Lower leg skin (tissue), 4 donors: ENCODE data around the gene HAPLN2. TPM values are rescaled to one million over a fixed set of nuclear protein-coding genes. Genes with fewer than 3 reads are reported as not detected.

ENCODE experiments used
- DNase-seq, 2 donors: peaks; one replicate each; pipeline ENCODE4 v3.0.0-alpha.2; 2019; ENCODE audit warnings: low spot score in 2 of 2
- H3K4me3 ChIP-seq: fragments of 200-600 bp; sonication (generic); 2 replicates; pipeline ENCODE4 v1.5.1; 2017; ENCODE audit warnings: mild to moderate bottlenecking, low read depth; ENCODE audit not compliant: poor library complexity, severe bottlenecking
- CTCF ChIP-seq, 3 donors: fragments of 450-650 bp; IDR thresholded peaks; one replicate each; pipeline ENCODE4 v1.5.1; 2016; ENCODE audit warnings: antibody characterized with exemption in 3 of 3, mild to moderate bottlenecking in 3 of 3, moderate library complexity in 2 of 3
- POLR2A ChIP-seq, 2 donors: fragments of 450-650 bp; IDR thresholded peaks; one replicate each; pipeline ENCODE4 v1.6.1; 2016 to 2017; ENCODE audit warnings: antibody characterized with exemption in 2 of 2, mild to moderate bottlenecking in 1 of 2, moderate library complexity in 1 of 2
- WGBS, 2 donors: methylation state at CpG; one replicate each; pipeline ENCODE4 v1.1.5; 2018; 5-methylcytosine and 5-hydroxymethylcytosine counted together
- intact Hi-C: fragments of 100-400 bp; cut with DNase I; formaldehyde crosslinking; loops from one replicate; pipeline ENCODE4 v1.15.0; 2023; ENCODE audit warnings: low total_unique reads
- total RNA-seq, 4 donors: library from RNA; depleted of rRNA; stranded (reverse); fragments of >200 nt; gene quantifications; one replicate each; pipeline ENCODE4 v1.1.0, GENCODE V29; 2016

HAPLN2 gene
- total RNA-seq, 4 donors from 2014 or later, result 0.68 to 1.0 (median 0.80) TPM; not detected in 1

- WGBS, 2 donors, result 88 to 89% methylated on average over 4 of the region's 4 CpGs
- TF ChIP-seq POLR2A (IDR thresholded peaks at IDR 0.05), result no peak
- TF ChIP-seq CTCF (IDR thresholded peaks at IDR 0.05), result no peak
- intact Hi-C loops, result no loop called here
Measured at GRCh38 chr1:156598731-156599432, 20.3 kb upstream of the HAPLN2 start.

GRCh38 chr1:156599811-156600210 lies 19.4 kb upstream of the HAPLN2 start:
- no peak overlapping the region for H3K4me3 ChIP-seq
- 76 to 81% methylated on average over 3 of the region's 3 CpGs for WGBS, 2 donors
- no peak for DNase-seq
- intact Hi-C loops, result no loop called here
- TF ChIP-seq CTCF (IDR thresholded peaks at IDR 0.05) (no peak), POLR2A (IDR thresholded peaks at IDR 0.05) (no peak)

More at GRCh38 chr1:156598731-156599432, 20.3 kb upstream of the HAPLN2 start:
- no peak for DNase-seq
- no peak overlapping the region for H3K4me3 ChIP-seq

GRCh38 chr1:156600733-156601121 lies 18.5 kb upstream of the HAPLN2 start:
- 3% methylated on average over 13 of the region's 13 CpGs for WGBS, 2 donors
- TF ChIP-seq CTCF (IDR thresholded peaks at IDR 0.05) (no peak), POLR2A (IDR thresholded peaks at IDR 0.05) (no peak)
- DNase-seq, result no peak
- intact Hi-C loops, result no loop called here
- peak overlapping the region; percentile 60 for H3K4me3 ChIP-seq

GRCh38 chr1:156601122-156601830 lies 17.9 kb upstream of the HAPLN2 start, which contains the start of gene GPATCH4:
Gene GPATCH4, minus strand, starts transcription at chr1:156601479.
- 0 to 1% methylated on average over 33 to 35 of the region's 35 CpGs for WGBS, 2 donors
- intact Hi-C loops, result no loop called here
- peak; percentile 73 to 95 for DNase-seq
- TF ChIP-seq CTCF (IDR thresholded peaks at IDR 0.05), result no peak
- TF ChIP-seq POLR2A (IDR thresholded peaks at IDR 0.05), result no peak
- H3K4me3 ChIP-seq, result peak within 1 kb of the TSS; percentile 60

GRCh38 chr1:156601892-156602291 lies 17.3 kb upstream of the HAPLN2 start:
- intact Hi-C loops, result no loop called here
- DNase-seq, result no peak
- peak overlapping the region; percentile 60 for H3K4me3 ChIP-seq
- TF ChIP-seq CTCF (IDR thresholded peaks at IDR 0.05) (no peak), POLR2A (IDR thresholded peaks at IDR 0.05) (no peak)
- WGBS, 2 donors, result 58 to 64% methylated on average over 12 of the region's 12 CpGs
